Skeletal muscle satellite cell (primary cell): Measurements from ENCODE around the gene HCK. TPM values are rescaled to one million over a fixed set of nuclear protein-coding genes. Genes with fewer than 3 reads are reported as not detected.

Source experiments
- H3K27me3 ChIP-seq: 2 replicates; pipeline ENCODE4 v1.7.0; 2013; ENCODE audit warnings: low read length; ENCODE audit not compliant: control insufficient read depth, insufficient read depth
- H3K36me3 ChIP-seq: 2 replicates; pipeline ENCODE4 v1.7.0; 2013; ENCODE audit warnings: mild to moderate bottlenecking, control low read depth, low read length; ENCODE audit not compliant: insufficient read depth
- H3K4me1 ChIP-seq: 2 replicates; pipeline ENCODE4 v1.7.0; 2013; ENCODE audit warnings: low read length; ENCODE audit not compliant: control insufficient read depth, insufficient read depth
- H3K4me2 ChIP-seq: 2 replicates; pipeline ENCODE4 v1.7.0; 2013; ENCODE audit warnings: mild to moderate bottlenecking, low read length
- H3K4me3 ChIP-seq: 2 replicates; pipeline ENCODE4 v1.7.0; 2013; ENCODE audit warnings: low read length
- H3K9ac ChIP-seq: 2 replicates; pipeline ENCODE4 v1.7.0; 2013; ENCODE audit warnings: mild to moderate bottlenecking, low read depth, low read length, moderate library complexity
- H3K9me3 ChIP-seq: replicated peaks from 2 replicates; pipeline ENCODE4 v1.7.0; 2013; ENCODE audit warnings: mild to moderate bottlenecking, control low read depth, low read length
- small RNA-seq: library from RNA; depleted of rRNA; stranded (forward); fragments of <200 nt; gene quantifications from one replicate; pipeline ENCODE3, GENCODE V24; 2012

Gene HCK

GRCh38 chr20:32141465-32141980 lies 89.5 kb downstream of the HCK start:
- H3K4me2 ChIP-seq = no peak overlapping the region
- no peak overlapping the region for H3K9ac ChIP-seq
- no peaks in the 10 kb centered on the region for H3K27me3 ChIP-seq
- H3K36me3 ChIP-seq = peaks cover 83% of the 10 kb centered on the region
- no peaks in the 10 kb centered on the region for H3K4me1 ChIP-seq
- H3K9me3 ChIP-seq = no peaks in the 10 kb centered on the region
- H3K4me3 ChIP-seq = no peak overlapping the region

GRCh38 chr20:32142088-32142487 lies 90.0 kb downstream of the HCK start:
- no peaks in the 10 kb centered on the region for H3K27me3 ChIP-seq
- no peaks in the 10 kb centered on the region for H3K9me3 ChIP-seq
- H3K4me1 ChIP-seq = no peaks in the 10 kb centered on the region
- no peak overlapping the region for H3K4me3 ChIP-seq
- peaks cover 82% of the 10 kb centered on the region for H3K36me3 ChIP-seq
- H3K9ac ChIP-seq = no peak overlapping the region
- no peak overlapping the region for H3K4me2 ChIP-seq

- Histone ChIP-seq H3K4me2 (no peak overlapping the region), H3K4me3 (no peak overlapping the region), H3K9me3 (no peaks in the 10 kb centered on the region), H3K27me3 (no peaks in the 10 kb centered on the region), H3K4me1 (no peaks in the 10 kb centered on the region), H3K36me3 (peaks cover 73% of the 10 kb centered on the region), H3K9ac (no peak overlapping the region)
Measured at GRCh38 chr20:32142991-32143390, 90.9 kb downstream of the HCK start.

- peaks cover 69% of the 10 kb centered on the region for H3K36me3 ChIP-seq
Measured at GRCh38 chr20:32144898-32145662, 93.0 kb downstream of the HCK start.

GRCh38 chr20:32149566-32150170 lies 97.6 kb downstream of the HCK start:
- peaks cover 67% of the 10 kb centered on the region for H3K36me3 ChIP-seq
- no peak overlapping the region for H3K4me2 ChIP-seq
- H3K27me3 ChIP-seq = no peaks in the 10 kb centered on the region
- no peak overlapping the region for H3K9ac ChIP-seq
- no peaks in the 10 kb centered on the region for H3K9me3 ChIP-seq
- H3K4me3 ChIP-seq = no peak overlapping the region
- peaks cover 2% of the 10 kb centered on the region for H3K4me1 ChIP-seq

More at GRCh38 chr20:32144898-32145662, 93.0 kb downstream of the HCK start:
- H3K4me2 ChIP-seq = no peak overlapping the region
- H3K4me1 ChIP-seq = no peaks in the 10 kb centered on the region
- no peaks in the 10 kb centered on the region for H3K27me3 ChIP-seq
- H3K9me3 ChIP-seq = no peaks in the 10 kb centered on the region
- H3K4me3 ChIP-seq = no peak overlapping the region
- no peak overlapping the region for H3K9ac ChIP-seq

- H3K9ac ChIP-seq = no peak overlapping the region
Measured at GRCh38 chr20:32150291-32150848, 98.3 kb downstream of the HCK start.

More at GRCh38 chr20:32150291-32150848, 98.3 kb downstream of the HCK start:
- H3K36me3 ChIP-seq = peaks cover 64% of the 10 kb centered on the region
- H3K27me3 ChIP-seq = no peaks in the 10 kb centered on the region
- H3K4me3 ChIP-seq = no peak overlapping the region
- no peaks in the 10 kb centered on the region for H3K9me3 ChIP-seq
- peaks cover 9% of the 10 kb centered on the region for H3K4me1 ChIP-seq
- no peak overlapping the region for H3K4me2 ChIP-seq

Small RNAs within 50 kb of the gene (small RNA-seq; reads per million reads assigned to genes)
- gene RNA5SP481 (not detected), gene RNA5SP482 (not detected)
